B cell (primary cell): Measurements from ENCODE around the gene TRIP4.
"Not testable (repeated sequence)": the region's sequence is repeated elsewhere in the genome, so short reads cannot be mapped to it uniquely, and the experiment has no call there.

Source experiments
- CTCF ChIP-seq: fragments of 200-600 bp; IDR thresholded peaks from one replicate; pipeline ENCODE4 v1.8.0; 2022; ENCODE audit warnings: antibody characterized with exemption, mild to moderate bottlenecking
- EZH2 ChIP-seq: IDR thresholded peaks from 2 replicates; pipeline ENCODE4 v1.6.1; 2012; ENCODE audit warnings: borderline replicate concordance, low read depth, mild to moderate bottlenecking, moderate library complexity, low read length; ENCODE audit not compliant: insufficient read depth, poor library complexity, severe bottlenecking

- not testable (repeated sequence) for TF ChIP-seq EZH2, CTCF
Measured at GRCh38 chr15:64392471-64392870, 4.8 kb downstream of the TRIP4 start.
